ENCODE data around the gene SLC6A6.

DNA sequence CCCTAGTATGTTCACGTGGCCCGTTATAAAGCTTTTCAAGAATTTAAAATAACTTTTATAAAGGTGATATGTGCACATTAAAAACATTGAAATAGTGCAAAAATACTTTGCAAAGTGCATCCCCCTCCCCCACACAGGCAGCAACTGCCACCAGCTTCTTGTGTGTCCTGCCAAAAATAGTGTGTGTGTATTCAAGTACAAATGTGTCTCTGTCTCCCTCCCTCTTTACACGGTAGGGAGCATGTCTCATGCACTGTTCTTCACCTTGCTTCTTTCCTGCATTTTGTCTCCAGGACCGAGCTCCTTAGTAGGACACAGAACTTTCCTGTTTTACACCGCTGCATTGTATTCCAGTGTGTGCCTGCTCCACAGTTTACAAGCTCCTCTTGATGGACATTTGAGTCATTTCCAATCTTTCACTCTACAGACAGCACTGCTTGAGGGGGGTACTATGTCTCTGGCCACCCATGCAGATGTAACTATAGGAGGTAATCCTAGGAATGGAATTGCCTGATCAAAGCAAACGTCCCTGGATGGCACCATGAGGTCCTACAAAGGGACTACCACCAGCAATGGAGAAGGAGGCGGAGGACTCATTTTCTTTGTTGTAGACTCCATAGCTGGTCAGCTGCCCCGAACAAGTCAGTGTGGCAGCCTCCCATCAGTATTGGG lies 52.4 kb downstream of the SLC6A6 start:
- TF ChIP-seq POLR2A (IDR thresholded peaks at IDR 0.05; ENCODE audit: low read length) = no peak
- no peak for TF ChIP-seq GATA1 (IDR thresholded peaks at IDR 0.05; ENCODE audit: low read depth, low read length)

Measured in erythroblast (primary cell).